Measurements from ENCODE around the gene SMAP1.

The SMAP1 gene

DNA sequence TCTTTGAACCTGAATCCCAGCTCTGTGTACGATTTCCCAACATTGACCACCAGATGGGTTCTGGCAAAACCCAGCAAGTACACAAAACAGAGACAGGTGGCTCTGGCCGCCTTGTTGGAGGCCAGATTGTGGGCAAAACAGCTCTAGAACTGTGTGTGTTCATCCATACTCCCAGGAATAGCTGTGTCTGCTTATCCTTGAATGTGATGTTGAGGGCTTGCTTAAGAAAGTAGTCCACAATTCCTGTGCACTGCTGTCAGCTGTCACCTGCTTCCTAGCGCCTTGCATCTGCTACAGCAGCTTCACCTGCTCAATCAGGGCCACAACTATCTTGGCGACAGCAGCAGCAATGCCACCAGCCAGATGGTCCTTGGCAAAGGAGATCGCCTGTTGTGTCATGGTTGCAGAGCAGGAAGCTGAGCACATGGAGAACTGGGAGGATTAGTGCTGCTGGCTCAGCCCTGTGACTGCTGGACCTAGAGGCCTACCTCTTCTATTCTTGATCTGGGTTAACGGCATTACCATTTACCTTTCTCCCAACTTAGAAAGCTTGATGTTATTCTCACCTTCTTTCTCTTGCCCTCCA lies 3.7 kb upstream of the SMAP1 start:
- H3K4me3 ChIP-seq (ENCODE audit: low read length) = no peak overlapping the region
- H3K9me3 ChIP-seq (ENCODE audit: control insufficient read depth, low read length) = no peaks in the 10 kb centered on the region
- H3K36me3 ChIP-seq (ENCODE audit: control insufficient read depth, insufficient read depth, low read length) = no peaks in the 10 kb centered on the region
- H3K9ac ChIP-seq (ENCODE audit: low read length) = no peak overlapping the region
- peaks cover 3% of the 10 kb centered on the region for H3K27me3 ChIP-seq (ENCODE audit: control insufficient read depth, insufficient read depth, low read length)
- peaks cover 6% of the 10 kb centered on the region for H3K4me1 ChIP-seq (ENCODE audit: control insufficient read depth, insufficient read depth, low read length)

DNA sequence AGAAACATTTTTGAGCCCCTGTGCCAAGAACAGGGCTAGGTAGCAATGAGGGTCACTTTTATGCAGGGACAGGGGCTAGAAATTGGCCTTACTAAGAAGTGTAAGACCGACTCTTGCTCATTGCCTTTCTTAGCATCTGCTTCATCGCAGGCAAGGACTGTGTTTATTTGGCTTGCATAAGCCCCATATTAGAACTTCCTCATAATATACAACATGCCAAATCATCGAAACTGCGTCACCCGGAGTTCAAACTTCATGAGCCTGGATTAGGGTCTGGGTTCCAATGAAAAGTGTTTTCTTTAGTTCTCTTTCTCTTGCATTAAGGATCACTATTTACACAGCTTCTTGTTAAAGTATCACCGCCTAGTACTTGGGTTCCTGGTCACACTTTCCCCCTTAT lies 977 bp upstream of the SMAP1 start:
- Histone ChIP-seq H3K9ac (ENCODE audit: low read length) (no peak overlapping the region), H3K4me3 (ENCODE audit: low read length) (no peak overlapping the region), H3K27me3 (ENCODE audit: control insufficient read depth, insufficient read depth, low read length) (peaks cover 3% of the 10 kb centered on the region), H3K36me3 (ENCODE audit: control insufficient read depth, insufficient read depth, low read length) (no peaks in the 10 kb centered on the region), H3K9me3 (ENCODE audit: control insufficient read depth, low read length) (no peaks in the 10 kb centered on the region), H3K4me1 (ENCODE audit: control insufficient read depth, insufficient read depth, low read length) (peaks cover 6% of the 10 kb centered on the region)

DNA sequence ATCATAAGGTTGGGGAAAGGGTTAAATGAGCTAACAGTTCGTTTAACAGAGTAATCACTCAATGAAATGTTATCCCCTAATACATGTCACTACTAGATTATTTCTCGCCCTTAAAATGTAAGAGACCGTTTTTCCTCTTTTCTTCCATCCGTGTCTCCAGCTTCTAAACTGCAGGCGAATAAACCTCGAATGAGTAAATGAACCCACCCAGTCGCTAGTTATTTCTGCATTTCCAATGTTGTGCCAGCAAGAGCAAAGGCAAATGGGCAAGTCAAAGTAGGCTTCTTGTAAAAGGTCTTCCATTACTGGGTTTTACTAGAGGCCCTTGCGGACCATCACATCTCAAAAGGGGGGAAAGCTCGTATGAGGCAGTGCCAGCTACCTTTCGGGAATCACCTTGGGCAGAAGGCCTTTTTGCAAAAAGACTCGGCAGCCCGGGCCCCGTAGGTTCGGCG lies 400 bp upstream of the SMAP1 start:
- H3K4me1 ChIP-seq (ENCODE audit: control insufficient read depth, insufficient read depth, low read length) = peaks cover 6% of the 10 kb centered on the region

DNA sequence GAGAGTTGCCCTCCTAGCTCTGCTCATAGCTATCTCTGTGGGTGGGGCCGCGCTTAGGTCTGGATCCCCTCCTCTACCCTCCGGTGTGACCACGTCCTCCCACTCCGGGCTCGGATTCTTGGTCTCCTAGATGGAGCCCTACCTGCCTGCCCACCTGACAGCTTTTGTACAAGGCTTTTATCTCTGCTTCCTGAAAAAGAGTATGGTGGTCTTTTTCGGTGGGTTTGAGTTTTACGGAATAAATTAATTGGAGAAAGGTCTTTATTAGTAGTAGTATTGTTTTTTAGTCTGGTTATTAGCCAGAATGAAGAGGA lies 773 bp downstream of the SMAP1 start:
- peaks cover 12% of the 10 kb centered on the region for H3K4me1 ChIP-seq (ENCODE audit: control insufficient read depth, insufficient read depth, low read length)
- H3K27me3 ChIP-seq (ENCODE audit: control insufficient read depth, insufficient read depth, low read length) = no peaks in the 10 kb centered on the region
- H3K36me3 ChIP-seq (ENCODE audit: control insufficient read depth, insufficient read depth, low read length) = no peaks in the 10 kb centered on the region
- H3K9ac ChIP-seq (ENCODE audit: low read length) = peak overlapping the region; percentile 79
- H3K9me3 ChIP-seq (ENCODE audit: control insufficient read depth, low read length) = no peaks in the 10 kb centered on the region
- H3K4me3 ChIP-seq (ENCODE audit: low read length) = peak overlapping the region; percentile 72

More for the DNA sequence above, 400 bp upstream of the SMAP1 start:
- no peaks in the 10 kb centered on the region for H3K36me3 ChIP-seq (ENCODE audit: control insufficient read depth, insufficient read depth, low read length)
- H3K27me3 ChIP-seq (ENCODE audit: control insufficient read depth, insufficient read depth, low read length) = no peaks in the 10 kb centered on the region
- H3K9ac ChIP-seq (ENCODE audit: low read length) = peak overlapping the region; percentile 79
- H3K4me3 ChIP-seq (ENCODE audit: low read length) = peak overlapping the region; percentile 7
- no peaks in the 10 kb centered on the region for H3K9me3 ChIP-seq (ENCODE audit: control insufficient read depth, low read length)

DNA sequence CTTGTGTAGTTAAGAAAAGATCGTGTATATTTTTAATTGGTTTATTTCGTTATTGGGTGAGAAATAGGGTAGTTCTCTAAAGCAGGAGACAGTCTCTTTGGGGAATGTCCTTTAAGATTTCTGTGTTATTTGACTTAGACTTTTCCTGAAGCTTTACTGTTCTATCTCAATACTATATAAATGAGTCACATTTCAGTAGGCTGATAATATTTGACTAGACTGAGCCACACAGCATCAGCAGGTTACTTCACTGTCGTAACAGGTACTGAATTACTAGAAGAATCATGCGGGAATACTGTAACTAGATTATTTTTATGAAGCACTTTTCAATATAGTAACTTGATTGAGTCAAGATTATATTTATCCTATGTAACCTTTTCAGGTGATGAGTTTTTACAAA lies 1.4 kb downstream of the SMAP1 start:
- no peaks in the 10 kb centered on the region for H3K36me3 ChIP-seq (ENCODE audit: control insufficient read depth, insufficient read depth, low read length)
- no peaks in the 10 kb centered on the region for H3K9me3 ChIP-seq (ENCODE audit: control insufficient read depth, low read length)
- peak overlapping the region; percentile 72 for H3K4me3 ChIP-seq (ENCODE audit: low read length)
- H3K9ac ChIP-seq (ENCODE audit: low read length) = peak overlapping the region; percentile 79
- H3K4me1 ChIP-seq (ENCODE audit: control insufficient read depth, insufficient read depth, low read length) = peaks cover 12% of the 10 kb centered on the region
- H3K27me3 ChIP-seq (ENCODE audit: control insufficient read depth, insufficient read depth, low read length) = no peaks in the 10 kb centered on the region

DNA sequence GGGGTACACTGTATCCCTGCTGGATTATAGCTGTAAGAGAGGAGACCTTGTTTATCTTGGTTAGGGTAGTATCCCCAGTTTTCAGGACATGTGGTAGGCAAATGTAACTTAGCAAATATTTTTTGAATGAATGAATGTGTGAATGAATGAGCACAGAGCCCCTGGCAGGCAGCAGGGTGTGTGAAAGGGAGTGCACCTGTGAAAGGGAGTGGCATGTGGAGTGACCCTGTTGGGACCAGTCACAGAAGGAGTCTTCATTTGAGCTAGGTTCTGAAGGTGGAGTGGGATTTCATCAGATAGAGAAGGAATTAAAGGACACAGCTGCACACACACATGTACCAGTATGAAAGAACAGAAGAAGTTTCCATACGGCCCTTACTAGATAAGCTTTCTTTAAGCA lies 4.9 kb downstream of the SMAP1 start:
- H3K4me3 ChIP-seq (ENCODE audit: low read length) = no peak overlapping the region
- H3K9me3 ChIP-seq (ENCODE audit: control insufficient read depth, low read length) = no peaks in the 10 kb centered on the region
- no peak overlapping the region for H3K9ac ChIP-seq (ENCODE audit: low read length)
- no peaks in the 10 kb centered on the region for H3K27me3 ChIP-seq (ENCODE audit: control insufficient read depth, insufficient read depth, low read length)
- no peaks in the 10 kb centered on the region for H3K36me3 ChIP-seq (ENCODE audit: control insufficient read depth, insufficient read depth, low read length)
- H3K4me1 ChIP-seq (ENCODE audit: control insufficient read depth, insufficient read depth, low read length) = peaks cover 6% of the 10 kb centered on the region

DNA sequence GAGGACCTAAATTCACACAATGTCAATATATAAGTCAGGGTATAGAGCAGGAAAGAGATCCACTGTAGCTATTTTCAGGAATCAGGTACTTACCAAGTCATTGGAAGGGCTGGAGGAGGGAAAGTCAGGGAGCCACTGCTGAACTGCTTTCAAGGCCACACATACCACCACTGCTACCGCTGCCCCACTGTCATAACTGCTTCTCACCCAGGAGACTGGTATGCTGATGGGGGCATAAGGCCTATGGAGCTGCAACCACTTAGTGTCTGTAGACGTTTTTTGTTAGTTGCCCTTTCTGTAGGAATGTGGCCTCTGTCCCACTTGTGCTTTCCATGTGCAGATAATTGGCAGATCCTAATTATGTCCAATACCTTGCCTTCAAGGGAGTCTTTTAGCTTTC lies 5.4 kb downstream of the SMAP1 start:
- H3K4me3 ChIP-seq (ENCODE audit: low read length) = no peak overlapping the region
- H3K36me3 ChIP-seq (ENCODE audit: control insufficient read depth, insufficient read depth, low read length) = no peaks in the 10 kb centered on the region
- peaks cover 6% of the 10 kb centered on the region for H3K4me1 ChIP-seq (ENCODE audit: control insufficient read depth, insufficient read depth, low read length)
- no peaks in the 10 kb centered on the region for H3K9me3 ChIP-seq (ENCODE audit: control insufficient read depth, low read length)
- H3K27me3 ChIP-seq (ENCODE audit: control insufficient read depth, insufficient read depth, low read length) = no peaks in the 10 kb centered on the region
- no peak overlapping the region for H3K9ac ChIP-seq (ENCODE audit: low read length)

DNA sequence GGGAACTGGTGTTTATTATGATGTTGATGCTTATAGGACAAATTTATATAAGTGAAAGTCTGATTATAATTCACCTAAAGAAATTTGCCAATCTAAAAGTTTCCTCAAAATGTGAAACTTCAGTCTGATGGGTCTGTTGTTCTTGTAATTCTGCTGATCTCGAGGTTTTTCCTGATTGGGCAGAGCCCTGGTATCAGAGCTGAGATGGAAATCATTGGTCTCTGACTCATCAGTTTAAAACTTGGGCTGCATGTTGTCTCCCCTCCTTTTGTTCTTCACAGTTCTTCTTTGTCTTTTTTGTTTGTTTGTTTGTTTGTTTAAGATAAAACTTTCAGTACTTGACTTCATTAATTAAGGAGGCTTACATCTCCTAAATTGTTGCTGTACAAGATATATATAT lies 5.9 kb downstream of the SMAP1 start:
- Histone ChIP-seq H3K9ac (ENCODE audit: low read length) (no peak overlapping the region), H3K27me3 (ENCODE audit: control insufficient read depth, insufficient read depth, low read length) (no peaks in the 10 kb centered on the region), H3K9me3 (ENCODE audit: control insufficient read depth, low read length) (no peaks in the 10 kb centered on the region), H3K36me3 (ENCODE audit: control insufficient read depth, insufficient read depth, low read length) (no peaks in the 10 kb centered on the region), H3K4me1 (ENCODE audit: control insufficient read depth, insufficient read depth, low read length) (peaks cover 6% of the 10 kb centered on the region), H3K4me3 (ENCODE audit: low read length) (no peak overlapping the region)

DNA sequence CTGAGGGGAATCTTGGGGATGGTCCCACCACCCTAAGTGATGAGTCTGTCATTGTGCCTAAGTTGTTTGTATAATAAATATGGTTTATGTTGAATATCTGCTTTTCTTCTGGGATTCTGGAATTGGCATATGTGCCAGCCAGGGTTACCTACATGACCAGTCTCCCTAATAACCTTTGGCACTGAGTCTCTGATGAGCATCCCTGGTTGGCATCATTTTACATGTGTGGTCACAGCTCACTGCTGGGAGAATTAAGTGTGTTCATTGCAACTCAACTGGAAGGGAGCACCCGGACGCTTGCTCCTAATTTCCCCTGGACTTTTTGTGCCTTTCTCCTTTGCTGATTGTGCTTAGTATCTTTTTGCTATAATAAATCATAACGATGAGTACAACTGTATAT lies 8.1 kb downstream of the SMAP1 start:
- Histone ChIP-seq H3K27me3 (ENCODE audit: control insufficient read depth, insufficient read depth, low read length) (no peaks in the 10 kb centered on the region), H3K9ac (ENCODE audit: low read length) (no peak overlapping the region), H3K9me3 (ENCODE audit: control insufficient read depth, low read length) (no peaks in the 10 kb centered on the region), H3K36me3 (ENCODE audit: control insufficient read depth, insufficient read depth, low read length) (no peaks in the 10 kb centered on the region), H3K4me1 (ENCODE audit: control insufficient read depth, insufficient read depth, low read length) (peaks cover 6% of the 10 kb centered on the region), H3K4me3 (ENCODE audit: low read length) (no peak overlapping the region)

DNA sequence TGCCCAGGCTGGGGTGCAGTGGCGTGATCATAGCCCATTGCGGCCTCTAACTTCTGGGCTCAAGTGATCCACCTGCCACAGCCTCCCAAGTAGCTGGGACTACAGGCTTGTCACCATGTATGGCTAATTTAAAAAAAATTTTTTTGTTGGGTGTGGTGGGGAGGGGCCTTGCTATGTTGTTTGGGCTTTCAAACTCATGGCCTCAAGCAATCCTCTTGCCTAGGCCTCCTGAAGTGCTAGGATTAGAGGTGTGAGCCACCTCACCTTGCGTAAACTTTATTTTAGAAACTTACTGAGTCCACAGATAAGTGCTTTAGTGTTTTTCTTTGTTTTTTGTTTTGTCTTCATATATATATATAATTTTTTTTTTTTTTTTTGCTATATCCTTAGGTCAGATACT lies 9.1 kb downstream of the SMAP1 start:
- Histone ChIP-seq H3K27me3 (ENCODE audit: control insufficient read depth, insufficient read depth, low read length) (no peaks in the 10 kb centered on the region), H3K9me3 (ENCODE audit: control insufficient read depth, low read length) (no peaks in the 10 kb centered on the region), H3K4me1 (ENCODE audit: control insufficient read depth, insufficient read depth, low read length) (peaks cover 6% of the 10 kb centered on the region), H3K9ac (ENCODE audit: low read length) (no peak overlapping the region), H3K4me3 (ENCODE audit: low read length) (no peak overlapping the region), H3K36me3 (ENCODE audit: control insufficient read depth, insufficient read depth, low read length) (no peaks in the 10 kb centered on the region)

DNA sequence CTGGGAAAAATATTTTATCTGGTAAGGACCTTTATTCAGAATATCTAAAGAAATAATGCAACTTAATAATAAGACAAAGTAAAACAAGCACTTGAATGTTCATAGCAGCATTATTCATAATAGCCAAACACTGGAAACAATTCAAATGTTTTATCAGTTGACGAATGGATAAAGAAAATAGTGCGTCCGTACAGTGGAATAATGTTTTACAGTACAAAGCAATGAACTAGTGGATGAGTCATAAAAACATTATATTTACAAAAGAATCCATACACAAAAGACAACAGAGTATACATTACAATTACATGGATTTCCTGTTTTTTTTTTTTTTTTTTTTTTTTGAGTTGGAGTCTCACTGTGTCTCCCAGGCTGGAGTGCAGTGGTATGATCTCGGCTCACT lies 12.7 kb downstream of the SMAP1 start:
- peaks cover 10% of the 10 kb centered on the region for H3K4me1 ChIP-seq (ENCODE audit: control insufficient read depth, insufficient read depth, low read length)
- H3K36me3 ChIP-seq (ENCODE audit: control insufficient read depth, insufficient read depth, low read length) = no peaks in the 10 kb centered on the region
- no peak overlapping the region for H3K4me3 ChIP-seq (ENCODE audit: low read length)
- no peaks in the 10 kb centered on the region for H3K9me3 ChIP-seq (ENCODE audit: control insufficient read depth, low read length)
- no peaks in the 10 kb centered on the region for H3K27me3 ChIP-seq (ENCODE audit: control insufficient read depth, insufficient read depth, low read length)
- no peak overlapping the region for H3K9ac ChIP-seq (ENCODE audit: low read length)

DNA sequence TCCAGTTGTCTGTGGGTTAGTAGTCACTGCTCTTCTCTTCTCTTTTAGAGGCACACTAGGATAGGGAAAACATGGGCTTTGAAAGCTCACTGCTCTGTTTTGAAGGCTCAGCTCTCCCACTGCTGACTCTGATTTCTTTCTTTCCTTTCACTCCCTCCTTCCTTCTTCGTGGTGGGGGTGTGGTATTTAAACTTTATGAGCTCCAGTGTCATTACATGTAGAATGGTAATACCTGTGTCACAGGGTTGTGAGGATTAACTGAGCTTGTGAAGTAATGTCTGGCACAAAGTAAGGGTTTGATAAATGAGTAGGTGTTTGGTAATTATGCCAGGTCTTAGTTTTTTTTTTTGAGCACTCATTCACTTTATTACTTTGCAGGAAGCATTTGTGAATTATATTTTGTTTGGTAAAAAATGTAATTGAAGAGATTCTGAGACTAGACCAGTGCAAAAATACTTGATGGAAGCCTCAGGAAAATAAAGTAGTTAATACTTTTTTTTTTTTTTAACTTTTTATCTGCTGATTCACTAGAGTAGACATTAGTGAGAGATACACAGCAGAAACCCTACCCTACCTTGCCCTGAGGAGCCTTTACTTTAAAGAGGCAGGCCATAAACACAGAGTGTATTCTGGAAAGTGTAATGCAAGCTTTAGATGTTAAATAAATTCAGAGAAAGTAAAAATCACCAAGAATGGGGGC lies 17.3 kb downstream of the SMAP1 start:
- H3K9ac ChIP-seq (ENCODE audit: low read length) = peak overlapping the region; percentile 22
- H3K4me1 ChIP-seq (ENCODE audit: control insufficient read depth, insufficient read depth, low read length) = peaks cover 16% of the 10 kb centered on the region
- H3K9me3 ChIP-seq (ENCODE audit: control insufficient read depth, low read length) = no peaks in the 10 kb centered on the region
- no peak overlapping the region for H3K4me3 ChIP-seq (ENCODE audit: low read length)
- no peaks in the 10 kb centered on the region for H3K36me3 ChIP-seq (ENCODE audit: control insufficient read depth, insufficient read depth, low read length)
- no peaks in the 10 kb centered on the region for H3K27me3 ChIP-seq (ENCODE audit: control insufficient read depth, insufficient read depth, low read length)
